HG03175 (cell line): Measurements from ENCODE around the gene VIM.
A peak's percentile ranks its signal among the peaks of the same experiment; 100 is the strongest.
"Not testable (repeated sequence)": the region's sequence is repeated elsewhere in the genome, so short reads cannot be mapped to it uniquely, and the experiment has no call there.

Source experiments
- ATAC-seq: cut with Tn5 transposase; IDR thresholded peaks from one replicate; pipeline ENCODE4 v1.9.1; 2021; ENCODE audit warnings: mild to moderate bottlenecking, moderate library complexity; ENCODE audit not compliant: unreplicated experiment

VIM gene

GRCh38 chr10:17255512-17255911, 27.5 kb downstream of the VIM start:
- ATAC-seq, result no peak

- ATAC-seq, result no peak
These were observed 28.0 kb downstream of the VIM start for GRCh38 chr10:17256051-17256450.

- no peak for ATAC-seq
These were observed 28.6 kb downstream of the VIM start for GRCh38 chr10:17256627-17257026.

GRCh38 chr10:17257466-17258321, 29.7 kb downstream of the VIM start:
- peak; percentile 79 for ATAC-seq

- no peak for ATAC-seq
These were observed 34.5 kb downstream of the VIM start for GRCh38 chr10:17262502-17262901.

GRCh38 chr10:17263580-17263979, 35.5 kb downstream of the VIM start:
- ATAC-seq, result no peak

GRCh38 chr10:17265468-17265867, 37.4 kb downstream of the VIM start:
- no peak for ATAC-seq

GRCh38 chr10:17266549-17266948, 38.5 kb downstream of the VIM start:
- ATAC-seq, result not testable (repeated sequence)

- ATAC-seq, result no peak
These were observed 44.6 kb downstream of the VIM start for GRCh38 chr10:17272648-17273047.

- no peak for ATAC-seq
These were observed 45.4 kb downstream of the VIM start for GRCh38 chr10:17273403-17273802.

- no peak for ATAC-seq
These were observed 48.8 kb downstream of the VIM start for GRCh38 chr10:17276756-17277424.

- no peak for ATAC-seq
These were observed 50.7 kb downstream of the VIM start for GRCh38 chr10:17278607-17279240.

- no peak for ATAC-seq
These were observed 54.3 kb downstream of the VIM start for GRCh38 chr10:17282311-17282710.

GRCh38 chr10:17286562-17287550, 58.8 kb downstream of the VIM start:
- ATAC-seq, result no peak
